ENCODE results near the gene NDUFV1.

- TF ChIP-seq CTCF (IDR thresholded peaks at IDR 0.05): no peak
- TF ChIP-seq POLR2A (IDR thresholded peaks at IDR 0.05): no peak
Measured at GRCh38 chr11:67639438-67639859, 32.7 kb downstream of the NDUFV1 start, which contains the start of gene TBX10.
